PC-9 (cell line): ENCODE measurements around the gene CIART. TPM values are rescaled to one million over a fixed set of nuclear protein-coding genes. Genes with fewer than 3 reads are reported as not detected.
"Not testable (repeated sequence)": the region's sequence is repeated elsewhere in the genome, so short reads cannot be mapped to it uniquely, and the experiment has no call there.

ENCODE experiments used
- BruUV-seq: library from RNA; stranded (reverse); fragments of 400-500 nt; replicated peaks from 2 replicates; lab custom pipeline; 2021; lab: Mats Ljungman, UMichigan
- CTCF ChIA-PET: fragments of 300-600 bp; sonication (Branson Sonifier 250); formaldehyde crosslinking; loops from one replicate; lab custom pipeline; 2022; ENCODE audit warnings: antibody characterized with exemption; lab: Charles Lee
- POLR2A ChIA-PET: fragments of 300-600 bp; sonication (Branson Sonifier 250); formaldehyde crosslinking; loops from one replicate; lab custom pipeline; 2022; ENCODE audit warnings: antibody characterized with exemption; ENCODE audit not compliant: unreplicated experiment; lab: Charles Lee
- DNase-seq, 2 experiments: peaks; one replicate each; pipeline versions ENCODE4 v3.0.0 to v3.0.0-alpha.2; 2015 to 2022; ENCODE audit warnings: mixed read lengths in 1 of 2
- H2AFZ ChIP-seq: fragments of 200-600 bp; sonication (generic); 2 replicates; pipeline ENCODE4 v1.8.1; 2017; ENCODE audit warnings: antibody characterized with exemption
- H3F3A ChIP-seq: fragments of 200-600 bp; sonication (generic); 2 replicates; pipeline ENCODE4 v1.8.1; 2017; ENCODE audit warnings: antibody characterized with exemption, mild to moderate bottlenecking, low read depth; ENCODE audit not compliant: insufficient read depth
- H3K27ac ChIP-seq: fragments of 200-600 bp; sonication (generic); 2 replicates; pipeline ENCODE4 v1.6.1; 2016; ENCODE audit warnings: mixed run types
- H3K27me3 ChIP-seq: fragments of 200-600 bp; sonication (generic); 2 replicates; pipeline ENCODE4 v1.6.1; 2016; ENCODE audit warnings: low read depth, mixed run types; ENCODE audit not compliant: insufficient read depth
- H3K36me3 ChIP-seq: fragments of 200-600 bp; sonication (generic); 2 replicates; pipeline ENCODE4 v1.6.1; 2016; ENCODE audit warnings: low read depth, mixed run types
- H3K4me1 ChIP-seq: fragments of 200-600 bp; sonication (generic); replicated peaks from 2 replicates; pipeline ENCODE4 v1.6.1; 2016; ENCODE audit warnings: mixed run types; ENCODE audit not compliant: insufficient read depth
- H3K4me2 ChIP-seq: fragments of 200-600 bp; sonication (generic); 2 replicates; pipeline ENCODE4 v1.6.1; 2017; ENCODE audit warnings: mixed run types
- H3K4me3 ChIP-seq: fragments of 200-600 bp; sonication (generic); 2 replicates; pipeline ENCODE4 v1.6.1; 2016; ENCODE audit warnings: mixed run types
- H3K79me2 ChIP-seq: fragments of 200-600 bp; sonication (generic); 2 replicates; pipeline ENCODE4 v1.6.1; 2017; ENCODE audit warnings: low read depth, mixed run types
- H3K9me2 ChIP-seq: fragments of 200-600 bp; sonication (generic); 2 replicates; pipeline ENCODE4 v1.8.1; 2017; ENCODE audit warnings: mild to moderate bottlenecking; ENCODE audit not compliant: insufficient read depth
- H3K9me3 ChIP-seq: fragments of 200-600 bp; sonication (generic); 2 replicates; pipeline ENCODE4 v1.8.1; 2016; ENCODE audit warnings: low read depth; ENCODE audit not compliant: insufficient read depth
- H4K20me1 ChIP-seq: fragments of 200-600 bp; sonication (generic); 2 replicates; pipeline ENCODE4 v1.8.1; 2017; ENCODE audit not compliant: insufficient read depth
- CTCF ChIP-seq: fragments of 200-600 bp; sonication (generic); conservative IDR thresholded peaks from 2 replicates; pipeline ENCODE4 v1.6.1; 2017; ENCODE audit warnings: mixed run types, antibody characterized with exemption, mild to moderate bottlenecking, moderate library complexity
- EZH2 ChIP-seq: fragments of 200-600 bp; sonication (generic); IDR thresholded peaks from 2 replicates; pipeline ENCODE4 v1.8.0; 2017; ENCODE audit warnings: antibody characterized with exemption, low read depth
- intact Hi-C: fragments of 100-400 bp; cut with micrococcal nuclease; formaldehyde crosslinking; loops from one replicate; pipeline ENCODE4 v1.10.0; 2022; ENCODE audit not compliant: unreplicated experiment
- total RNA-seq: library from RNA; stranded (reverse); gene quantifications from 2 replicates; pipeline ENCODE4 v1.2.3, GENCODE V29; 2021

Gene CIART
- total RNA-seq, 1 experiment from 2014 or later = 16.6 TPM

- H3K36me3 ChIP-seq = peaks cover 21% of the 10 kb centered on the region; the same call in 1 of the 2 replicates
- H3K27me3 ChIP-seq = no peaks in the 10 kb centered on the region
- ChIA-PET CTCF (interaction anchor here (0.6 kb wide), 1 partner anchor 97 kb away, joined by 3 read pairs; no protein-coding TSS in a partner anchor), POLR2A (interaction anchor here (0.6 kb wide), 1 partner anchor 17 kb away, joined by 4 read pairs; no protein-coding TSS in a partner anchor)
- H3K4me3 ChIP-seq = no peak overlapping the region
- TF ChIP-seq EZH2 (no peak), CTCF (no peak)
- no peak overlapping the region for H2AFZ ChIP-seq
- H3K9me3 ChIP-seq = no peaks in the 10 kb centered on the region
- H3K9me2 ChIP-seq = no peaks in the 10 kb centered on the region
- H3K79me2 ChIP-seq = 0 out of 2 replicates have a peak, but pooled peaks cover 4% of the 10 kb centered on the region
- H3F3A ChIP-seq = no peaks in the 10 kb centered on the region; the same call in 1 of the 2 replicates
- H3K4me2 ChIP-seq = no peak overlapping the region
- no peaks in the 10 kb centered on the region for H3K4me1 ChIP-seq
- intact Hi-C loops = no loop called here
- H3K27ac ChIP-seq = no peak overlapping the region
- no peaks in the 10 kb centered on the region; the same call in 1 of the 2 replicates for H4K20me1 ChIP-seq
- no TSS peak for BruUV-seq
- no peak for DNase-seq
Measured at GRCh38 chr1:150302902-150303301, 20.5 kb downstream of the CIART start.

GRCh38 chr1:150308585-150308984 lies 26.2 kb downstream of the CIART start:
- H3F3A ChIP-seq = peaks cover 17% of the 10 kb centered on the region
- H3K9me2 ChIP-seq, H3K79me2 ChIP-seq, H3K4me2 ChIP-seq, DNase-seq, H3K27me3 ChIP-seq, H3K4me3 ChIP-seq, H4K20me1 ChIP-seq, H2AFZ ChIP-seq, H3K9me3 ChIP-seq, H3K27ac ChIP-seq, BruUV-seq, intact Hi-C loops, POLR2A ChIA-PET, H3K36me3 ChIP-seq, H3K4me1 ChIP-seq: not testable (repeated sequence)
- CTCF ChIA-PET = interaction anchor here (0.6 kb wide), 1 partner anchor 329 kb away, joined by 4 read pairs; no protein-coding TSS in a partner anchor

- H3K4me2 ChIP-seq = no peak overlapping the region
- peaks cover 23% of the 10 kb centered on the region for H3F3A ChIP-seq
- no peak overlapping the region for H2AFZ ChIP-seq
- no peak overlapping the region for H3K4me3 ChIP-seq
- intact Hi-C loops = no loop called here
- no peaks in the 10 kb centered on the region for H3K4me1 ChIP-seq
- no peaks in the 10 kb centered on the region for H3K79me2 ChIP-seq
- no peak overlapping the region for H3K27ac ChIP-seq
- H3K27me3 ChIP-seq = no peaks in the 10 kb centered on the region
- H3K9me3 ChIP-seq = no peaks in the 10 kb centered on the region
- H4K20me1 ChIP-seq = no peaks in the 10 kb centered on the region
- ChIA-PET CTCF (no interaction called here), POLR2A (no interaction called here)
- no peak for DNase-seq
- no peaks in the 10 kb centered on the region for H3K36me3 ChIP-seq
- H3K9me2 ChIP-seq = peaks cover 2% of the 10 kb centered on the region; the same call in 1 of the 2 replicates
- BruUV-seq = no TSS peak
- TF ChIP-seq CTCF (no peak), EZH2 (no peak)
Measured at GRCh38 chr1:150309758-150310508, 27.6 kb downstream of the CIART start.
